IPS DF 4.7 (cell line): ENCODE results near the gene SCUBE1.

Experiments used
- DNase-seq: peaks from one replicate; pipeline ENCODE4 v3.0.0-alpha.2; 2013; ENCODE audit warnings: low spot score; ENCODE audit errors: extremely low read depth

Gene SCUBE1

DNA sequence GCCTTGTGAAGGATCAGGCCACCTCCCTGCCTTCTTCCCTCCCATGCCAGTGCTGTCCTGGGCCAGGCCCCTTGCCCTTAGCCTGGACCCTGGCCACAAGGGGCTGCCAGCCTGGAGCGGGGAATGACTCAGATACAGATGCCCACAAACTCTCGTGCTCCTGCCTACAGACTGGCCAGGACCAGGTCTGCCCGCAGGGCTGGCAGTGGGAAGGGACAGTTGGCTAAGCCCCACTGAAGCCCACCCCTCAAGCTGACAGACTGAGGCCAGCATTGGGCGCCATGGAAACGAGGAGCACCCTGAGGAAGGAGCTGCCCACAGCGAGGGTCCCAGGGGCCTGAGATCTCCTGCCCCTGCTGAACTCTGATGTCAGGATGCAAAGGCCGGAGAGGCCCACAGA is 14.1 kb downstream of the SCUBE1 start:
- DNase-seq = no peak

GRCh38 chr22:43327157-43327438 is 16.1 kb downstream of the SCUBE1 start:
- DNase-seq = no peak

- DNase-seq = no peak
These were observed 16.6 kb downstream of the SCUBE1 start for GRCh38 chr22:43326331-43327156.

DNA sequence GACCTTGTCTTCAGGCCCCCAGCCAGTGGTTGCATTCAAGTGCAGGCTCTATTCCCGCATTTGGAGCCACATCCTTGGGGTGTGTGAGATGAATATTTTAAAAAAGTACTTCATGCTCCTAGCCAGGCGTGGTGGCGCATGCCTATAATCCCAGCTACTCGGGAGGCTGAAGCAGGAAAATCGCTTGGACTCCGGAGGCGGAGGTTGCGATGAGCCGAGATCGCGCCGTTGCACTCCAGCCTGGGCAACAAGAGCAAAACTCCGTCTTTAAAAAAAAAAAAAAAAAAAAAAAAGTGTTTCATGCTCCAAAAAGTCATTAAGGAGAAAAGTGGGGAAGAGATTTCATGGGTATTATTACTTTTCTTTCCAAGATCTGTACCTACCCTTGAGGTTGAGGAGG is 18.0 kb downstream of the SCUBE1 start:
- no peak for DNase-seq

DNA sequence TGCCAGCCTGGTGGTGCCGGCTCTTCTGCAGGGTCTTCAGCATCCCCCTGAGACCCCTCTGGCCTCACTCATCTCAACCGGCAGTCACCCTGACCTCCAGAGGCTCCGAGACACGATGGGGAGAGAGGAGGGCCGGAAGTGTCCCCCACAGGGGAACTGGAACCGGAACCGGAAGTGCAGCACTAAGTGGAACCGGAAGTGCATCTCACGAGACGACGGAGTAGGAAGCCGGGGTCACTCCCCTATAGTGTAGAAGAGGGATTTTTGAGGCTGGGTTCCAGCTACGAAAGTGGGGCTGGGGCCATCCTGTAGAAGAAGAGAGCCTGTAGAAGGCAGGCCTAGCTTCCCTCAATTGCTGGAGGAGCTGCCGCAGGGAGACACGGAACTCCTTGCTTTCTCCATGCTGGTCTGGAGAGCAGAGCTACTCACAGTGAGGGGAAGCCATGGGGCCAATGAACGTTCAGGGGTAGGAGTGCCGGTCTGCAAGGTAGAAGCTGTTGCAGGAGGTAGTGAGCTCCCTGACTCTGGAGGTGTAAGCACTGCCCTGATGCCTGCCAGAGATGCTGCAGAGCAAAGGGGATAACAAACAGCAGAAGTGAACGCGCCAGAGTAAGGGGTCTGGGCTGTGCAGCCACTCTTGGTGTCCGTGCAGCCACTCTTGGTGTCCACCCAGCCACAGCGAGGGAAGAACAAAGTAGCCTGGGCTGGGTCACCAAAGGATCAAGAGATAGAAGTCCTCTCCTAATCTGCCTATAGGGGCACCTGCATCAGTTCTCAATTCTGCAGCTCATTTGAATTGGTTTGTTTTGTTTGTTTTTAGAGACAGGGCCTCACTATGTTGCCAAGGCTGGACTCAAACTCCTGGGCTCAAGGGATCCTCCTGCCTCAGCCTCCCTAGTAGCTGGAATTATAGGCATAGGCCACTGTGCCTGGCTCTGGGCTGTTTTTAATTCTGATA is 21.9 kb downstream of the SCUBE1 start:
- DNase-seq = no peak

DNA sequence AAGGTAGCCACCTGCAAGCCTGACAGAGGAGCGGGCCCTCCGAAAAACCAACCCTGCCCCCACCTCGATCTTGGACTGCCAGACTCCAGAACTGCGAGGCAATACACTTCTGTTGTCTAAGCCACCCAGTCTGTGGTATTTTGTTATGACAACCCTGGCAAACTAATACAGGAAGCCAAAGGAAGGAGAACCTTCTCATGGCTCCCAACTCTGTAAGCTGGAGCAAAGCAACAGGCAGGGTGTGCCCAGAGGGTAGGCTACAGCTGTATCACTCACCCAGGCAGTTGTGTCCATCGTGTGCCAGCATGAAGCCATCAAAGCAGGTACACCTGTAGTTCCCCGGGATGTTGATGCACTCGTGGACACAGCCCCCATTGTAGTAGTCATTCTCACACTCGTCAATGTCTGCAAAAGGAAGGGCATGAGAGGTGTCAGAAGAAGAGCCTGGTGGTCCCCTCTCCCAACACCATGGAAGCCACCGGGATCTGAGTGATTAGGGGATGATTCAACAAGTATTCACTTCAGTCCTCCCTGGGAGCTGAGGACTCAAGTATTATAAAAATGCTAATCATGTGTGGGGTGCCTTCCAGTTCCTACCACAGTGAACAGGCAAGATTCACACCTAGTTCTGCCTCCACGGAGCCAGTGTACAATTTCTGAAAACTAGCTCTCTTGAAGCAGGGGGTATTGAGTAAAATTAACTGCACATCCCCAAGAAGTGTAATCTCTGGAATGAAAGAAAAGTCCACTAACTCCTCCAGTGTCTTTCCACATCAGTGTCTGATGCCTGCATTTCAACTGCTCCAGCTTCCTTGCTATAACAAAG is 23.3 kb downstream of the SCUBE1 start:
- DNase-seq = no peak

DNA sequence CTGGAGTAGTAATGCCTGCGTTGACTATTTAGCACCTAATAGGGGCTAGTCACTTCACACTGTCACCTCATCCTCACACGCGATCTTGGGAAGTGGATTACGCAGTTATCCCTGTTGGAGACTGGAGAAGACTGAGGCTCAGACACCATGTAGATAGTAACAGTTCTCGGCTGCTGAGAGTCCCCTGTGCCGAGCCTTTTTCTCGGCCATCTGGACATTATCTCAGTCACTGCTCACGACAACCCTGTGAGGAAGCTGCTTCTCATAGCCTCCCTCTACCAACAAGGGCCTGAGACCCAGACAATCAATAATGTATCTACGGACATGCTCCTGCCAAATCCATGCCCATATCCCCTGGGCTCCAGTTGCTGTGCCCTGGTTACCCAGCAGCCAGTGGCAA is 25.9 kb downstream of the SCUBE1 start:
- DNase-seq = no peak

DNA sequence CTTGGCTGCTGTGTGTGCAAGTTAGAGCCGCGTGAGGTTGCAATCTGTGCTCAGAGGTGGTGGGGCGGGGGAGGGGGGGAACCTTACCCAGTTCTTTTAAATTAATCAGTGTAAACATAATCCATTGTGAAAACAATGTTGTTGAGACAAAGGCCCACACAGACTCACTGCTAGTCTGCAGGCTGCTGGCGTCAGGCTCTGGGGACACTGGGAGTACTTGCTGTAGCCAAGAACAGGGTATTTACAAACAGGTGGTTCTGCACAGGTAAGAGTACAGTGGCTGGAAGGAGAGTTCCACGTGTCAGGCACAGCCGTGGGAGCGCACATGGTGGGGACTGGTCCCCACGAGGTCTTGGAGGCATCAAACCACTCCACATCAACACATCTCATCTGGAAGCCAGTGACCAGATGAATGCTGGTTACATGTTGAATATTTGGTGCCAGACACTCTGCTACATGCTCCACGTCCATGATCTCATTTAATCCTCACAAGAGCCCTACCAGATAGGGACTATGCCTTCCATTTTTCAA is 27.4 kb downstream of the SCUBE1 start:
- no peak for DNase-seq

DNA sequence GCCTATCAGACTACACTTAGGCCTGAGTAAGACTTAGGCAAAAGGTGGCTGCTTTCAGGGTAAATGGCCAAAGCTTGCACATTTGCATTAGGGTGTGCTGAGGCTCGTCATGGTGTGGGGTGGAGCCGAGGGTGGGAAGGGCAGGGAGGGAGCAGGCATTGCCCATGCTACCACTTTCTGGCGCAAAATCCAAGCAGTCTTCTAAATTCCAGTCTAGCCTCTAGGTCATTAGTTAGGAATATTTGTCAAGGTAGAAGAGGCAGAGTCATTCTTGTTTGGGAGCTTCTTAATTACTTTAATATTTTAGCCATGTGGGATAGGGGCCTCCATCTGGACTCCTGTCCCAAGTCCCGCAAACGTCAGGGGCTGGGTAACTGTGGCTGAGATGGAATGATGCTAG is 28.6 kb downstream of the SCUBE1 start:
- no peak for DNase-seq

- DNase-seq = no peak
These were observed 29.2 kb downstream of the SCUBE1 start for GRCh38 chr22:43313890-43314474.

- DNase-seq = no peak
These were observed 29.8 kb downstream of the SCUBE1 start for GRCh38 chr22:43313244-43313889.

DNA sequence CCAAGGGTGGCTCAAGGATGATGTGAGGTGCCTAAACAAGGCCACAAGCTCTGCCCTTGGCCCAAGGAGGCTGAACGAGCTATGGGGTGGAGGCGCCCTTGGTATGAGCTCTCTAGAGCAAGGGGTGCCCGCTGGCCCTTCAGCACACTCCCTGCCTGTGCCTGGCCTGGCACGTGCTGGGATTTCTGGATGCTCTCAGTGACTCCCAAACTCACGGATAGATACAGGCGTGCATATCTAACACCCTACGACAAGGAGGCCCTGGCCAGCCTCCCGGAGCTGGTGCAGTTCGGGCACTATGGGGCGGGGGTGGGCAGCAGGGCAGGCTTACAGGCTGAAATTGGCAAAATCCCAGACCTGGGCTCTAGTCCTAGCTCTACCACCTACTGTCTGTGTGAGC is 30.6 kb downstream of the SCUBE1 start:
- no peak for DNase-seq

DNA sequence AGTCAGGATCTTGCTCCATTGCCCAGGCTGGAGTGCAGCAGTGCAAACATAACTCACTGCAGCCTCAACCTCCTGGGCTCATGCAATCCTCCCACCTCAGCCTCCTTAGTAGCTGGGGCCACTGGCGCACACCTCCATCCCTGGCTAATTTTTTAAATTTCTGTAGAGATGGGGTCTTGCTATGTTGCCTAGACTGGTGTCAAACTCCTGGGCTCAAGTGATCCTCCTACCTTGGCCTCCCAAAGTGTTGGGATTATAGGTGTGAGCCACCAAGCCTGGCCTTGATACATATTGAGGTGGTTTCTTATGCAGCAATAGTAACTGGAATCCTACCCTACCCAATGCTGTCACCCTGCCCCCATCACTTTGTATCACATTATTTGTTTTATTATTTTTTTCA is 32.4 kb downstream of the SCUBE1 start:
- no peak for DNase-seq

GRCh38 chr22:43310311-43310710 is 32.9 kb downstream of the SCUBE1 start:
- DNase-seq = no peak

DNA sequence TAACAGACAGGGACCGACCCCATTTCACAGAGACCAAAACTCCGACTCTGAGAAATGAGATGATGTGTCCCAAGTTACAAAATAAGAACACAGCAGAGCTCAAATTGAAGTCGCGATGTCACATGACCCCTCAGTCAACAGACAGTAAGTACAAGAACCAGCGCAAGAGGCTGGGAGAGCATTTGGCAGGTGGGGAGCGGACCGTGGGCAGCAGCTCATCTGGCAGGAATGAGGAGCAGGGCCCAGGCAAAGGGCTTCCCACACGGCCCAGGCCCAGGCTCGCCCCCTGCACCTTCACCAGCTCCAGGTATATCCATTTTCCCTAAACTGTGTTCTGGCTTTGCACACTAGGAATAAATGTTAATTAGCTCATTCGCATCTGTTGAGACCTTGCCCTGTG is 34.3 kb downstream of the SCUBE1 start:
- DNase-seq = no peak

GRCh38 chr22:43308060-43308830 is 34.9 kb downstream of the SCUBE1 start:
- no peak for DNase-seq

GRCh38 chr22:43305806-43306205 is 37.4 kb downstream of the SCUBE1 start:
- DNase-seq = no peak

DNA sequence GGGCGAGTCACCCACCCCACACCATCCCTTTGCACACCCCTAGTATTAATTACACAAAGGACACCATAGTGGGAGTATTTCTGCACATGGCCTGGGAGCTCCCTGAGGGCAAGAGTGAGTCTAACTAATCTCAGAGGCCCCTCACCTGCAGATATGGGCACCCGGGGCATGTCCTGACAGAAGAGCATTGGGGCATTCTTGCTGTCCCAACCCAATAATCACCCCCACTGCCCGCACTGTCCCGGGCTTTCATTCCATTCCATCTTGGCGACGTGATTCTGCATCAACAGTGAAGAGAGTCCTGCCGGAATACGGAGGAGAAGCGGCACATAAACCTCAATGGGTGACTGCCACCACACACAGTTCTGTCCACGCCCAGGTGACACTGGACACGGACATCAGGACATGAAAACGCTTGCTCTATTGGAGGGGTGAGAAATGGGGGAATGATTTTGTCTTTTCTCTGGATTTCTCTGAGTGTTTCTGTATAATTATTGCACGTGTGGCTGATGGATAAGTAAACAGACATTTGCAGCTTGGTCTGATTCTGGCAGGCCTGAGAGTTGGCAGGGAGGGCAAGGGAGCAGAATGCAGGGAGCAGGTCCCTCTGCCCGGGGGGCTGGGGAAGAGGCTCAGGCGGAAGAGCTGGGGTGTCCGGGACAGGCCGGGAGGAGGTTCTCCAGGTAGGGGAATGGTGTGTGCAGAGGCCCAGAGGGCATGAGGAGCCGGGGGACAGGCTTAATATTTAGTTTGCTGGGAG is 38.2 kb downstream of the SCUBE1 start:
- no peak for DNase-seq

- DNase-seq = no peak
These were observed 39.4 kb downstream of the SCUBE1 start for GRCh38 chr22:43303751-43304150.
